ENCODE results near the gene PDHX. TPM values are rescaled to one million over a fixed set of nuclear protein-coding genes. Genes with fewer than 3 reads are reported as not detected.

Gene PDHX
- total RNA-seq, 2 experiments from 2014 or later = 17.3 to 17.4 TPM

DNA sequence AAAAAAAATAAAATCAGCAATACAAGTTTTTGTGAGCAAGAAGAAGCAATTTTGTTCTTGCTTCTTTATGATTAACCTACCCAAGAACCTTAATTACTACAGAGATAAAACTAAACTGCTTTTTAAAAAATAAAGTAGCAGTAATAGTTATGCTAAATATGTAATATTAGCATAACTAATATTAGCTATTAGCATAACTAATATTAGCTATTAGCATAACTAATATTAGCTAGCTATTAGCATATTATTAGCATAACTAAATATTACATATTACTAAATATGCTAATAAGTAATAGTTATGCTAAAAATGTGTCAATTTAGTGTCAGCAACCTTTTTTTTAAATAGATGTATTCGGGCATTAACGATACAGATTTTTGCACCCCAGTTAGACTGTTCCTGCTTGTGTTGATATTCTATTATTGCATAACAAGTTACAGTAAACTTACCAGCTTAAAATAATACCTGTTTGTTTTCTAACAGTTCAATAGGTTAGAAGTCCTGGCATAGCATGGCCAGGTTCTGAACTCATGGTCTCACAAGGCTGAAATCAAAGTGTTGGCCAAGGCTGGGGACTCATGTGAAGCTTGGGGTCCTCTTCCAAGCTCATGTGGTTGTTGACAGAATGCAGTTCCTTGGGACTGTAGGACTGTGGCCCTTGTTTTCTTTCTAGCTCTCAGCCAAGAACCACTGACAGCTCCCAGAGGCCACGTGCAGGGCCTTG is 48.4 kb downstream of the PDHX start:
- no peaks in the 10 kb centered on the region for H3K9me3 Mint-ChIP-seq
- no peaks in the 10 kb centered on the region for H3K27me3 ChIP-seq (ENCODE audit: control insufficient read depth in 1 of 2, insufficient read depth in 2 of 2, low read length in 2 of 2)
- H3K9me3 ChIP-seq (ENCODE audit: control insufficient read depth in 1 of 2, insufficient read depth in 1 of 2, low read length in 2 of 2) = no peaks in the 10 kb centered on the region
- H3K36me3 ChIP-seq (ENCODE audit: insufficient read depth, low read length) = peaks cover 24% of the 10 kb centered on the region
- H3K27ac ChIP-seq (ENCODE audit: low read depth in 1 of 2, low read length in 2 of 2) = no peak overlapping the region
- no peaks in the 10 kb centered on the region for H3K4me1 ChIP-seq (ENCODE audit: insufficient read depth, low read length)
- intact Hi-C loops (cut with DNase I, micrococcal nuclease) = no loop called here
- ChIA-PET CTCF (interaction anchor here (0.7 kb wide), 1 partner anchor 8 kb away, joined by 3 read pairs; no protein-coding TSS in a partner anchor), POLR2A (interaction anchor here (0.7 to 1.5 kb wide), 3 partner anchors 12 to 42 kb away, joined by 3 read pairs; no protein-coding TSS in a partner anchor)
- no peak overlapping the region for H3K4me3 Mint-ChIP-seq
- no peak for DNase-seq
- no peak for ATAC-seq (ENCODE audit: poor library complexity)
- H3K36me3 Mint-ChIP-seq (ENCODE audit: low read depth) = peaks cover 72% of the 10 kb centered on the region
- no peaks in the 10 kb centered on the region for H3K4me1 Mint-ChIP-seq (ENCODE audit: low read depth)
- H3K4me3 ChIP-seq (ENCODE audit: low read length) = no peak overlapping the region
- TF ChIP-seq, protein P1, sequence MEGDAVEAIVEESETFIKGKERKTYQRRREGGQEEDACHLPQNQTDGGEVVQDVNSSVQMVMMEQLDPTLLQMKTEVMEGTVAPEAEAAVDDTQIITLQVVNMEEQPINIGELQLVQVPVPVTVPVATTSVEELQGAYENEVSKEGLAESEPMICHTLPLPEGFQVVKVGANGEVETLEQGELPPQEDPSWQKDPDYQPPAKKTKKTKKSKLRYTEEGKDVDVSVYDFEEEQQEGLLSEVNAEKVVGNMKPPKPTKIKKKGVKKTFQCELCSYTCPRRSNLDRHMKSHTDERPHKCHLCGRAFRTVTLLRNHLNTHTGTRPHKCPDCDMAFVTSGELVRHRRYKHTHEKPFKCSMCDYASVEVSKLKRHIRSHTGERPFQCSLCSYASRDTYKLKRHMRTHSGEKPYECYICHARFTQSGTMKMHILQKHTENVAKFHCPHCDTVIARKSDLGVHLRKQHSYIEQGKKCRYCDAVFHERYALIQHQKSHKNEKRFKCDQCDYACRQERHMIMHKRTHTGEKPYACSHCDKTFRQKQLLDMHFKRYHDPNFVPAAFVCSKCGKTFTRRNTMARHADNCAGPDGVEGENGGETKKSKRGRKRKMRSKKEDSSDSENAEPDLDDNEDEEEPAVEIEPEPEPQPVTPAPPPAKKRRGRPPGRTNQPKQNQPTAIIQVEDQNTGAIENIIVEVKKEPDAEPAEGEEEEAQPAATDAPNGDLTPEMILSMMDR (IDR thresholded peaks at IDR 0.05) = no peak
- no peak overlapping the region for H3K27ac Mint-ChIP-seq
- no peaks in the 10 kb centered on the region for H3K27me3 Mint-ChIP-seq

DNA sequence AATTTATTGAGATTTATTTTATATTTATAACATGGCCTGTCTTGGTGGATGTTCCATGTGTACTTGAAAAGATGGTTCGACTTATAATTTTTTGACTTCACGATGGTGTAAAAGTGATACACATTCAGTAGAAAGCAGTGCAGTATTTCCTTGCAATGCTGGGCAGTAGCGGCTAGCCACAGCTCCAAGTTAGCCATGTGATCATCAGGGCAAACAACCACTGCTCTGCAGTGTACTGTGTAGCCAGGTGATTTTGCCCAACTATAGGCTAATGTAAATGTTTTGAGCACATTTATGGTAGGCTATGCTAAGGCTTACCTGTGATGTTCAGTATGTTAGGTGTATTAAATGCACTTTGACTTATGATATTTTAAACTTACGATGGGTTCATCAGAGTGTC is 52.4 kb downstream of the PDHX start:
- H3K27me3 ChIP-seq (ENCODE audit: control insufficient read depth in 1 of 2, insufficient read depth in 2 of 2, low read length in 2 of 2) = no peaks in the 10 kb centered on the region
- Mint-ChIP-seq H3K4me3 (no peak overlapping the region), H3K9me3 (no peaks in the 10 kb centered on the region), H3K27me3 (no peaks in the 10 kb centered on the region), H3K27ac (no peak overlapping the region), H3K4me1 (ENCODE audit: low read depth) (peaks cover 4% of the 10 kb centered on the region), H3K36me3 (ENCODE audit: low read depth) (peaks cover 85% of the 10 kb centered on the region)
- ChIA-PET POLR2A (no interaction called here), CTCF (interaction anchor here (1.0 kb wide), 1 partner anchor 377 kb away, joined by 3 read pairs; no protein-coding TSS in a partner anchor)
- no peaks in the 10 kb centered on the region for H3K4me1 ChIP-seq (ENCODE audit: insufficient read depth, low read length)
- TF ChIP-seq, protein P1 (IDR thresholded peaks at IDR 0.05) = no peak
- H3K9me3 ChIP-seq (ENCODE audit: control insufficient read depth in 1 of 2, insufficient read depth in 1 of 2, low read length in 2 of 2) = no peaks in the 10 kb centered on the region
- peaks cover 23% of the 10 kb centered on the region for H3K36me3 ChIP-seq (ENCODE audit: insufficient read depth, low read length)
- H3K4me3 ChIP-seq (ENCODE audit: low read length) = no peak overlapping the region
- no peak overlapping the region for H3K27ac ChIP-seq (ENCODE audit: low read depth in 1 of 2, low read length in 2 of 2)
- DNase-seq = no peak
- no peak for ATAC-seq (ENCODE audit: poor library complexity)
- intact Hi-C loops (cut with DNase I, micrococcal nuclease) = no loop called here

DNA sequence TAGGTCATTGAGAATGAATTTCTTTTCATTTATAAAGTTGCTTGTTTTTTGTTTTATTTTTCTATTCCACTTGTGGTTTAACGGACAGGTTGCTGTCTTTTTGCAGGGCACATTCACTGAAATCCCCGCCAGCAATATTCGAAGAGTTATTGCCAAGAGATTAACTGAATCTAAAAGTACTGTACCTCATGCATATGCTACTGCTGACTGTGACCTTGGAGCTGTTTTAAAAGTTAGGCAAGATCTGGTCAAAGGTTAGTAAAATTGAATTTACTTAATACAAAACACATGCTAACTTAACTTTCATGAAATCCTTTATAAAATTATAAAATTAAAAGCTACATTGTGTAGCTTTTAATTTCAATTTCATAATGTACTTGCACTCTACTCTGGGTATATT is 53.6 kb downstream of the PDHX start:
- POLR2A ChIA-PET = no interaction called here
- H3K9me3 Mint-ChIP-seq = no peaks in the 10 kb centered on the region
- CTCF ChIA-PET = no interaction called here
- H3K27ac Mint-ChIP-seq = no peak overlapping the region
- DNase-seq = no peak
- peaks cover 90% of the 10 kb centered on the region for H3K36me3 Mint-ChIP-seq (ENCODE audit: low read depth)
- TF ChIP-seq, protein P1 (IDR thresholded peaks at IDR 0.05) = no peak
- no peaks in the 10 kb centered on the region for H3K27me3 ChIP-seq (ENCODE audit: control insufficient read depth in 1 of 2, insufficient read depth in 2 of 2, low read length in 2 of 2)
- H3K9me3 ChIP-seq (ENCODE audit: control insufficient read depth in 1 of 2, insufficient read depth in 1 of 2, low read length in 2 of 2) = no peaks in the 10 kb centered on the region
- peaks cover 4% of the 10 kb centered on the region for H3K4me1 Mint-ChIP-seq (ENCODE audit: low read depth)
- H3K27ac ChIP-seq (ENCODE audit: low read depth in 1 of 2, low read length in 2 of 2) = no peak overlapping the region
- no peak overlapping the region for H3K4me3 ChIP-seq (ENCODE audit: low read length)
- no peaks in the 10 kb centered on the region for H3K4me1 ChIP-seq (ENCODE audit: insufficient read depth, low read length)
- intact Hi-C loops (cut with DNase I, micrococcal nuclease) = loop anchor here in 1 of 2 experiments (10.0 kb wide), 1 partner anchor 385 kb away; no protein-coding TSS in a partner anchor
- no peaks in the 10 kb centered on the region for H3K27me3 Mint-ChIP-seq
- H3K36me3 ChIP-seq (ENCODE audit: insufficient read depth, low read length) = peaks cover 23% of the 10 kb centered on the region
- ATAC-seq (ENCODE audit: poor library complexity) = no peak
- H3K4me3 Mint-ChIP-seq = no peak overlapping the region

All from CD4-positive, alpha-beta T cell (primary cell).